ENCODE data around the gene GSN. TPM values are rescaled to one million over a fixed set of nuclear protein-coding genes. Genes with fewer than 3 reads are reported as not detected.

The GSN gene
- total and polyA plus RNA-seq, 3 experiments from 2014 or later, result 4.1 to 6.3 (median 4.2) TPM

DNA sequence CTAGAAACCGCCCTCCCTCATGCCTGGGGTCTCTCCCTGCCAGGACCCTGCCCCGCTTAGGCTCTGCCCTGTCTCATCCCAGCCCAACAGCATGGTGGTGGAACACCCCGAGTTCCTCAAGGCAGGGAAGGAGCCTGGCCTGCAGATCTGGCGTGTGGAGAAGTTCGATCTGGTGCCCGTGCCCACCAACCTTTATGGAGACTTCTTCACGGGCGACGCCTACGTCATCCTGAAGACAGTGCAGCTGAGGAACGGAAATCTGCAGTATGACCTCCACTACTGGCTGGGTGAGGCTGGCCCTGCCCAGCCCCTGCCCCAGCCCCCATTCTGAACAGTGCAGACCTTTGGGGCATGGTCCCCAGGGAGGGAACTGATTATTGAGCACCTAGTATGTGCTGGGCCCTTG, 33.9 kb downstream of the GSN start:
- POLR2A ChIA-PET, result no interaction called here
- Mint-ChIP-seq H3K4me1 (peaks cover 10 to 23% (median 20%) of the 10 kb centered on the region in 3 donors), H3K4me3 (no peak overlapping the region), H3K36me3 (peaks cover 0 to 6% (median 3%) of the 10 kb centered on the region in 3 donors), H3K27ac (no peak overlapping the region), H3K9me3 (no peaks in the 10 kb centered on the region), H3K27me3 (peaks cover 12 to 15% of the 10 kb centered on the region in 2 donors)
- H3K27me3 ChIP-seq (ENCODE audit: insufficient read depth, low read length, poor library complexity, severe bottlenecking), result no peaks in the 10 kb centered on the region
- no peaks in the 10 kb centered on the region for H3K36me3 ChIP-seq (ENCODE audit: insufficient read depth, low read length)
- CTCF ChIA-PET, result interaction anchor here (2.0 kb wide), 1 partner anchor 18 kb away, joined by 7 read pairs; no protein-coding TSS in a partner anchor
- H3K4me3 ChIP-seq (ENCODE audit: low read length), result no peak overlapping the region
- H3K9me3 ChIP-seq (ENCODE audit: low read length), result no peaks in the 10 kb centered on the region
- no peak for DNase-seq
- H3K27ac ChIP-seq (ENCODE audit: low read depth, low read length), result no peak overlapping the region
- peaks cover 8% of the 10 kb centered on the region for H3K4me1 ChIP-seq (ENCODE audit: insufficient read depth, low read length)

DNA sequence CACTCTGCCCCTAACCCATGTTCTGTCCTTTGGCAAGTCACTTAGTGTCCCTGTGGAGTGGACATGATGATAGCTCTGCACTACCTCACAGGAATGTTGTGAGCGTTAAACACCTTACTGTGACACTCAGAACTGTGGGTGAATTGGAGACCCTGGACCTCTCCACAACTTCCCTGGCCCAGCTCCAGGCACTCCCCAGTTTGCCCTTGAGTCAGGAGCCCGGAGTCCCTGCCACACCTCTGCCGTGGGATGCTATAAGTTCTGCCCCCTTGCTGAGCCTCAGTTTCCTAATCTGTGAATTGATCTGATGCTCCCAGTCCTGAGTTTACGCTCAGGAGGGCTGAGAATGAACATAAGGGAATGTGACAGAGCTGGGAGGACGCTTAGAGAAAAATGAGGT, 34.4 kb downstream of the GSN start:
- Histone ChIP-seq H3K4me3 (ENCODE audit: low read length) (no peak overlapping the region), H3K27ac (ENCODE audit: low read depth, low read length) (no peak overlapping the region), H3K9me3 (ENCODE audit: low read length) (no peaks in the 10 kb centered on the region), H3K27me3 (ENCODE audit: insufficient read depth, low read length, poor library complexity, severe bottlenecking) (no peaks in the 10 kb centered on the region), H3K36me3 (ENCODE audit: insufficient read depth, low read length) (no peaks in the 10 kb centered on the region), H3K4me1 (ENCODE audit: insufficient read depth, low read length) (peaks cover 8% of the 10 kb centered on the region)
- Mint-ChIP-seq H3K4me1 (peaks cover 10 to 23% (median 20%) of the 10 kb centered on the region in 3 donors), H3K27ac (no peak overlapping the region), H3K9me3 (no peaks in the 10 kb centered on the region), H3K27me3 (peaks cover 12 to 15% of the 10 kb centered on the region in 2 donors), H3K36me3 (peaks cover 0 to 6% (median 3%) of the 10 kb centered on the region in 3 donors), H3K4me3 (no peak overlapping the region)
- POLR2A ChIA-PET, result no interaction called here
- CTCF ChIA-PET, result interaction anchor here (2.0 kb wide), 1 partner anchor 17 kb away, joined by 7 read pairs; no protein-coding TSS in a partner anchor
- no peak for DNase-seq

DNA sequence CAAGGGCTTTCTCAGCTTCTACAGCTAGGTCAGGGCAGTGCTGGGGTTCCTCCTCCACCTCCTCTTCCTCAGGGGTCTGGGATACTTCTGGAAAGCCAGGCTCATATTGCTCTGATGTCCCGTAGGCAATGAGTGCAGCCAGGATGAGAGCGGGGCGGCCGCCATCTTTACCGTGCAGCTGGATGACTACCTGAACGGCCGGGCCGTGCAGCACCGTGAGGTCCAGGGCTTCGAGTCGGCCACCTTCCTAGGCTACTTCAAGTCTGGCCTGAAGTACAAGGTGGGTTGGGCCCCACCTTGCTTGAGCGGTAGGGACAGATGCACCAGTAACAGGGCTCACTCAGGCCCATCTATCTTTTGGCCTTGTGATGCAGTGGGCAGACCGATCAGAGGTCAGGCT, 34.8 kb downstream of the GSN start:
- H3K4me1 Mint-ChIP-seq, result peaks cover 10 to 23% (median 20%) of the 10 kb centered on the region in 3 donors
- peaks cover 14 to 15% of the 10 kb centered on the region in 2 donors for H3K27me3 Mint-ChIP-seq
- ChIA-PET POLR2A (no interaction called here), CTCF (interaction anchor here (2.0 kb wide), 1 partner anchor 17 kb away, joined by 7 read pairs; no protein-coding TSS in a partner anchor)
- no peak overlapping the region for H3K4me3 Mint-ChIP-seq
- Histone ChIP-seq H3K9me3 (ENCODE audit: low read length) (no peaks in the 10 kb centered on the region), H3K4me3 (ENCODE audit: low read length) (no peak overlapping the region), H3K27me3 (ENCODE audit: insufficient read depth, low read length, poor library complexity, severe bottlenecking) (no peaks in the 10 kb centered on the region), H3K4me1 (ENCODE audit: insufficient read depth, low read length) (peaks cover 8% of the 10 kb centered on the region), H3K36me3 (ENCODE audit: insufficient read depth, low read length) (no peaks in the 10 kb centered on the region), H3K27ac (ENCODE audit: low read depth, low read length) (no peak overlapping the region)
- no peaks in the 10 kb centered on the region for H3K9me3 Mint-ChIP-seq
- peaks cover 0 to 6% (median 3%) of the 10 kb centered on the region in 3 donors for H3K36me3 Mint-ChIP-seq
- no peak for DNase-seq
- H3K27ac Mint-ChIP-seq, result no peak overlapping the region

DNA sequence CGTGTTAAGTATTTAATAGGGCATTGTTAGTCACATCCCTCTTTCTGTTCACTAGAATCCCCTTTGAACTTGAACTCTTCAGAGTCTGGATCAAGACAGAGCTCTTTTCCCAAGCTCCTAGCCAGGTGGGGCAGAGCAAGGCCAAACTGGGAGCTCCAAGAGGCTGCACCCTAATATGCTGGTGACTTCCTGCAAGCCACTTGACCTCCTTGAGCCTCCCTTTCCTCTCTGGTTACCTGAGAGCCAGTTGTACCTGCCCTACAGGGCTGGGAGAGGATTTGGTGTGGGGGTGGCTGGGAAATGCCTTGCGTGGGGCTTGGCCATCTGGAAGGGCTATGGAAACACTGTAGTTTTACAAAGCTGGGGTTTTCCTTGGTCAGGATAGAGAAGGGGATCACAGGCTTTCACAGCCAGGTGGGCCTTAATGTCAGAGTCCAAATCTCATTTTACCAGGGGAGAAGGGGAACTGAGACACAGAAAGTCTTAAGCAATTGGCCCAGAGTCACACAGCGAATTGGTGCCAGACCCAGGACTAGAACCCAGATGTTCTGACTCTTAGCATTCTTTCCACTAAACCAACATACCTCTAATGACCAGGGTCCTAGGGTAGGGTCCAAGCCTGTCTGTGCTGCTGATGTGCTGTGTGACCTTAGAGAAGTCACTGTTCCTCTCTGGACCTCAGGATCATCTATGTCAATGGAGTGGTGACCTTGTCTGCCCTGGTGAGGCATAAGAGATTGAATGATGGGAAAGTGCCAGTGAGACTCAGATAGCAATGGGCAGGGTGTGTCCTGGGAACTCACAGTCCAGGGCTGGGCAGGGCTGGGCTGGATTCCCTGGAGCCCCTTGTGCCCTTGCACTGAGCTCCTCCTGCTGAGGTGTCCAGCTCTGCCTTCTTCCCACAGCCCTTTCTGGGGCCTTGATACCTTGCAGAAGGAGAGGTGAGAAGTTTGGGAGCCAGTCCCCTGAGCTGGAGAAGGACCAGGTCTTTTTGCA, 35.8 kb downstream of the GSN start:
- H3K27ac Mint-ChIP-seq, result no peak overlapping the region
- ChIA-PET POLR2A (no interaction called here), CTCF (interaction anchor here (2.0 kb wide), 1 partner anchor 16 kb away, joined by 7 read pairs; no protein-coding TSS in a partner anchor)
- no peaks in the 10 kb centered on the region for H3K9me3 Mint-ChIP-seq
- Histone ChIP-seq H3K36me3 (ENCODE audit: insufficient read depth, low read length) (no peaks in the 10 kb centered on the region), H3K4me1 (ENCODE audit: insufficient read depth, low read length) (peaks cover 6% of the 10 kb centered on the region), H3K4me3 (ENCODE audit: low read length) (no peak overlapping the region), H3K27me3 (ENCODE audit: insufficient read depth, low read length, poor library complexity, severe bottlenecking) (no peaks in the 10 kb centered on the region), H3K9me3 (ENCODE audit: low read length) (no peaks in the 10 kb centered on the region), H3K27ac (ENCODE audit: low read depth, low read length) (no peak overlapping the region)
- H3K36me3 Mint-ChIP-seq, result peaks cover 0 to 6% (median 4%) of the 10 kb centered on the region in 3 donors
- peaks cover 7 to 17% (median 15%) of the 10 kb centered on the region in 3 donors for H3K4me1 Mint-ChIP-seq
- no peak overlapping the region for H3K4me3 Mint-ChIP-seq
- DNase-seq, result no peak
- peaks cover 11 to 14% of the 10 kb centered on the region in 2 donors for H3K27me3 Mint-ChIP-seq

DNA sequence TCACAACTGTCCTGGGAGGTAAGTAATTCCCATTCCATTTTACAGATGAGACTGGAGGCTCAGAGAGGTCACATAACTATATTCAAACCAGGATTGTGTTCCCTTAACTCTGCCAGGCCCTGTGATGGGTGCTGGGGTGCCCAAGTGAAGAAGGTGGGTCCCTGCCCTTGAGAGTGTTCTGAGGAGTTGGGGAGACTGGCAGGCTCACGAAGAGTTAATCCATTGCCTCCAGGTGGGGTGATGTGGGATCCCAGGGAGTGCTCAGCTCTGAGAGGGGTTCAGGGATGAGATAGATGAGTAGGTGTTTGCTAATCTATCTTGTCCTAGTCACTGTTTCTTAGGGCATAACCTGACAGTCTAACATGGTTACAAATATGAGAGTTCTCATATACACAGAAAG, 36.7 kb downstream of the GSN start:
- Mint-ChIP-seq H3K27ac (no peak overlapping the region), H3K9me3 (no peaks in the 10 kb centered on the region), H3K36me3 (peaks cover 0 to 6% (median 4%) of the 10 kb centered on the region in 3 donors), H3K4me1 (peaks cover 5 to 10% (median 7%) of the 10 kb centered on the region in 3 donors), H3K27me3 (peaks cover 8% of the 10 kb centered on the region in 2 donors), H3K4me3 (no peak overlapping the region)
- Histone ChIP-seq H3K4me3 (ENCODE audit: low read length) (no peak overlapping the region), H3K9me3 (ENCODE audit: low read length) (no peaks in the 10 kb centered on the region), H3K27me3 (ENCODE audit: insufficient read depth, low read length, poor library complexity, severe bottlenecking) (no peaks in the 10 kb centered on the region), H3K4me1 (ENCODE audit: insufficient read depth, low read length) (no peaks in the 10 kb centered on the region), H3K27ac (ENCODE audit: low read depth, low read length) (no peak overlapping the region), H3K36me3 (ENCODE audit: insufficient read depth, low read length) (no peaks in the 10 kb centered on the region)
- no peak for DNase-seq
- ChIA-PET POLR2A (no interaction called here), CTCF (no interaction called here)

DNA sequence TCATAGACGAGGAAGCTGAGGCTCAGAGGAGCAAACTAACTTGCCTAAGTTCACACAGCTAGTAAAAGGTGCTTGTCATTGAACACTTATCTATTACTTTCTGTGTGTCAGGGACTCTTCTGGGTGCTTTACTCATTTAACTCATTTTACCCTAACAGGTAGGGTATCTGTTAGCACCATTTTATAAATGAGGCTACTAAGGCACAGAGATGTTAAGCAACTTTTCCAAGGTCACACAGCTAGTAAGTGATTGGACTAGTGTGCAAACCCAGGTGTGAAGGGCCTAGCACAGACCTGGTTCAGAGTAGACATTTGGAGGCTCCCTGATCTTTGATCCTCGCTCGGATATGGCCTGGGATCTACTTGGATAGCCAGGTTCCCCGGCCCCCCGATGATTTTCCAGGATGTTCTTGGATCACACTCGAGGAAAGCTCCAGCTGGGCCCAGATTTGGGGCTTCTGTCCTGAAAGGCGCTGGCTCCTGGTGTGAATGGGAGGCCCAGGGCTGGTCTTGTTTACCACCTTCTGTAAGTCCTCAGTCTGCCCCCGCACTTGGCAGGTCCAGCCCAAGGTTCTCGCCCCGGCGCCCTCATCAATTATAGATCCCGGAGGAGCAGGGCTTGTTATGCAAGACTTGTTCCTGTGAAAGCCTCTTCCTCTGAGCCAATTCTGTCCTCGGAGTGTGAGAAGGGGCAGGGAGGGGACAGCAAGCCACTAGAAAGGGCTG, 37.5 kb downstream of the GSN start:
- Mint-ChIP-seq H3K27me3 (peaks cover 2 to 3% of the 10 kb centered on the region in 2 donors), H3K4me1 (peaks cover 0 to 3% (median 1%) of the 10 kb centered on the region in 3 donors), H3K4me3 (no peak overlapping the region), H3K27ac (no peak overlapping the region), H3K36me3 (peaks cover 0 to 6% (median 4%) of the 10 kb centered on the region in 3 donors), H3K9me3 (no peaks in the 10 kb centered on the region)
- Histone ChIP-seq H3K4me3 (ENCODE audit: low read length) (no peak overlapping the region), H3K27ac (ENCODE audit: low read depth, low read length) (no peak overlapping the region), H3K9me3 (ENCODE audit: low read length) (no peaks in the 10 kb centered on the region), H3K27me3 (ENCODE audit: insufficient read depth, low read length, poor library complexity, severe bottlenecking) (no peaks in the 10 kb centered on the region), H3K36me3 (ENCODE audit: insufficient read depth, low read length) (no peaks in the 10 kb centered on the region), H3K4me1 (ENCODE audit: insufficient read depth, low read length) (no peaks in the 10 kb centered on the region)
- DNase-seq, result no peak
- ChIA-PET CTCF (interaction anchor here (1.1 kb wide), 1 partner anchor 14 kb away, joined by 6 read pairs; no protein-coding TSS in a partner anchor), POLR2A (no interaction called here)

DNA sequence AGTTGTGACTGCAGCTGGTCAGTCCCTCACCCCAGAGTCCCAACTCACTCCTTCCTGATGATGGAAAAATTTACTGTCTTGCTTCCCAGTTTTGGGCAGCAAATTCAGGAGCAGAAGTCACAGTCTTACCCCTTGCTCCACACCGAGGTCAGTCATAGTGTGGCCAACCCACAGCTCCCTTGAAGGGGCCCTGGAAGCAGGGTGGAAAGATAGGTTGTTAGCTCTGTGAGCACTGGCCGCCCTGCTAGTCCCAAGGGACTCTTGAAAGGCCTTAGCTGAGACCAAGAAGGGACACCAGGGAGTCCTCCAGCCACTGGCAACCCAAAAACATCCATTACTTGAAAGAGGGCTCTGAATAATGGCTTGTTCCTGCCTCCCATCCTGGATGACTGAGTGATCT, 40.0 kb downstream of the GSN start:
- H3K4me3 ChIP-seq (ENCODE audit: low read length), result no peak overlapping the region
- no peak overlapping the region for H3K27ac ChIP-seq (ENCODE audit: low read depth, low read length)
- Mint-ChIP-seq H3K27ac (no peak overlapping the region), H3K27me3 (peaks cover 0 to 2% of the 10 kb centered on the region in 2 donors), H3K4me3 (no peak overlapping the region), H3K36me3 (peaks cover 0 to 16% (median 4%) of the 10 kb centered on the region in 3 donors), H3K4me1 (no peaks in the 10 kb centered on the region), H3K9me3 (no peaks in the 10 kb centered on the region)
- H3K27me3 ChIP-seq (ENCODE audit: insufficient read depth, low read length, poor library complexity, severe bottlenecking), result no peaks in the 10 kb centered on the region
- no peak for DNase-seq
- no peaks in the 10 kb centered on the region for H3K9me3 ChIP-seq (ENCODE audit: low read length)
- ChIA-PET POLR2A (no interaction called here), CTCF (interaction anchor here (1.3 to 2.5 kb wide), 2 partner anchors 9 to 12 kb away, joined by 3 to 15 read pairs; no protein-coding TSS in a partner anchor)
- H3K36me3 ChIP-seq (ENCODE audit: insufficient read depth, low read length), result no peaks in the 10 kb centered on the region
- H3K4me1 ChIP-seq (ENCODE audit: insufficient read depth, low read length), result no peaks in the 10 kb centered on the region
